Measurements from ENCODE around the gene FAU.

Gene FAU

DNA sequence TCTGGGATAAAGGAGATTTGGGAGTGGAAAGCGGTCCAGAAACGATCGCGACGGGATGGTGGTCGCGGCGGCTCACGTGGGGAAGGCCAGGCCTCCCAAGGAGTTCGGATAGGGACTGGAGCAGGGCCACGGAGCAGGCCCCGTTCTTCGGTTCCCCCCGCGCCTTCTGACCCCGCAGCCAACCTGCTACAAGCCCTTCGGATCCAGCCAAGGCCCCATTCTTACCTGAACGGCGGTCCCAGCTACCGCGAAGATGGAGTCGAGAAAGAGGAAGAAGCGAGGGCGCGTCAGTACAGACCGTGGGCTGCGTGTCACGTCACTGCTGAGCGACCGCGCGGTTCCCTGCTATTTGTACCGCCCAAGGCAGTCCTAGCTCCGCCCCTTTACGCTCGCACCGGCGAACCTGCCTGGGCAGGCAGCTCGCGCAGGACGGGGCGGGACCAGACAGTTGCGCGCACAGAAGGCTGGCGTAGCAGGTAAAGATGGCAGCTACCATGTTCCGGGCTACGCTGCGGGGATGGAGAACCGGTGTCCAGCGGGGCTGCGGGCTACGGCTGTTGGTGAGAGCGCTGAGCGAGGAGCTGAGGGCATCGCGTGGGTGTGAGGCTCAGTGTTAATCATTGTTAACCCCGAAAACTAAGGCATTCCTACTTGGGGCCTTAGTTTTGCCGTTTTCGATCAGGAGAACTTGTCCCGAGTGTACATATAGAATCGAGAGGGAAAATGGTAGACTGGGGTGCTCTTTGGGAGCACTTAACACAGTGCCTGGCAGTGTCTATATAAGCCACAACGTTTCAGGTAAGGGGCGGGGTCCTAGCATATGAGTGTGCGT is at the start of gene FAU, which contains the start of gene MRPL49:
Gene FAU (minus strand): TSS at position 270 of the 832 bp plus-strand sequence. CDS start 321 bp downstream, outside the sequence.
Gene MRPL49 (plus strand): TSS at position 457 of the 832 bp plus-strand sequence. CDS start 26 bp downstream, at position 483.
- Histone ChIP-seq H3K4me3 (ENCODE audit: low read depth, low read length) (peak within 1 kb of the TSS; percentile 88), H3K36me3 (ENCODE audit: control insufficient read depth, insufficient read depth, low read length) (peaks cover 65% of the 10 kb centered on the region), H3K9me3 (ENCODE audit: control insufficient read depth, insufficient read depth, low read depth, low read length) (no peaks in the 10 kb centered on the region), H3K27ac (ENCODE audit: low read depth, low read length) (peak within 1 kb of the TSS; percentile 78), H3K4me1 (ENCODE audit: control insufficient read depth, insufficient read depth, low read length) (0 out of 2 replicates have a peak, but pooled peaks cover 3% of the 10 kb centered on the region), H3K27me3 (ENCODE audit: control insufficient read depth, insufficient read depth, low read length) (no peaks in the 10 kb centered on the region), H3K9ac (ENCODE audit: low read length) (peak within 1 kb of the TSS; percentile 91)

DNA sequence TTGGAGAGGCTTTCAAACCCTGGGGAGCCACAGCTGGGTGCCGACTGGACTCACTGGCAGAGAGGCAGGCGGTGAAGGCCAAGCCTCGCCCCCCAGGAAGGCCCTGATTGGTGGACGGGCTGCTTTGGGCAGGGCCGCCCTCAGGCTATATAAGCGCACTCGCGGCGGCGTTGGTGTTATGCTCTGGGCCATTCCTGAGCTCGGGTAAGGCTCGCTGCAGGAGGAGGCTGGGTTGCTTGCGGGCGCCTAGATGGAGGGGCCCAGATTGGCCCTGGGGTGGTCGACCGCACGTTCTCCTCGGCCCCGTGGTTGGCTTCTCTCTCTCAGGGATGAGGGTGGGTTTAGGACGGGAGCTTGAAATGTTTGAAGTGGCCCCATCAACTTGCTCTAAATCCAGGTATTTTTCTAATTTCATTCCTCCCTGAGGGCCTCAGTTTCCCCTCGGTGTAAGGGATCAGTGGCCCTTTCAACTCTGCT is 48.2 kb upstream of the FAU start, which contains the start of gene SPDYC:
Gene SPDYC (plus strand): TSS at position 176 of the 477 bp plus-strand sequence. CDS start 1,125 bp downstream, outside the sequence.
- H3K27ac ChIP-seq (ENCODE audit: low read depth, low read length): no peak within 1 kb of the TSS; the same call in 1 of the 2 replicates

GRCh38 chr11:65169164-65169641 is 47.3 kb upstream of the FAU start:
- H3K9me3 ChIP-seq (ENCODE audit: control insufficient read depth, insufficient read depth, low read depth, low read length): no peaks in the 10 kb centered on the region
- H3K4me1 ChIP-seq (ENCODE audit: control insufficient read depth, insufficient read depth, low read length): peaks cover 23% of the 10 kb centered on the region
- no peaks in the 10 kb centered on the region for H3K36me3 ChIP-seq (ENCODE audit: control insufficient read depth, insufficient read depth, low read length)
- H3K9ac ChIP-seq (ENCODE audit: low read length): no peak overlapping the region
- no peak overlapping the region for H3K4me3 ChIP-seq (ENCODE audit: low read depth, low read length)
- H3K27me3 ChIP-seq (ENCODE audit: control insufficient read depth, insufficient read depth, low read length): no peaks in the 10 kb centered on the region
- no peak overlapping the region; the same call in 1 of the 2 replicates for H3K27ac ChIP-seq (ENCODE audit: low read depth, low read length)

More for the DNA sequence above, 48.2 kb upstream of the FAU start, which contains the start of gene SPDYC:
- no peak within 1 kb of the TSS; the same call in 1 of the 2 replicates for H3K4me3 ChIP-seq (ENCODE audit: low read depth, low read length)
- no peak within 1 kb of the TSS for H3K9ac ChIP-seq (ENCODE audit: low read length)
- no peaks in the 10 kb centered on the region for H3K9me3 ChIP-seq (ENCODE audit: control insufficient read depth, insufficient read depth, low read depth, low read length)
- peaks cover 23% of the 10 kb centered on the region for H3K4me1 ChIP-seq (ENCODE audit: control insufficient read depth, insufficient read depth, low read length)
- no peaks in the 10 kb centered on the region for H3K27me3 ChIP-seq (ENCODE audit: control insufficient read depth, insufficient read depth, low read length)
- H3K36me3 ChIP-seq (ENCODE audit: control insufficient read depth, insufficient read depth, low read length): no peaks in the 10 kb centered on the region

DNA sequence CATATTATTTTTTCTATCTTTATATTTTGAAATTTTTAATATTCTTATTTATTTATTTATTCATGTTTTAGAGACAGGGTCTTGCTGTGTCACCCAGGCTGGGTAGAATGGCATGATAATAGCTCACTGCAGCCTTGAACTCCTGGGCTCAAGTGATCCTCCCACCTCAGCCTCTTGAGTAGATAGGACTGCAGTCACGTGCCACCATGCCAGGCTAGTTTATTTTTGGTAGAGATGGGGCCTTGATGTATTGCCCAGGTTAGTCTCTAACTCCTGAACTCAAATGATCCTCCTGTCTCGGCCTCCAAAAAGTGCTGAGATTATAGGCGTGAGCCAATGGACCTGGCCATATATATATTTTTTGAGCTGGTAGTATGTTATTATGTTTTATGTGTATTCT is 45.7 kb upstream of the FAU start:
- H3K4me1 ChIP-seq (ENCODE audit: control insufficient read depth, insufficient read depth, low read length): peaks cover 23% of the 10 kb centered on the region
- no peaks in the 10 kb centered on the region for H3K9me3 ChIP-seq (ENCODE audit: control insufficient read depth, insufficient read depth, low read depth, low read length)
- no peaks in the 10 kb centered on the region for H3K27me3 ChIP-seq (ENCODE audit: control insufficient read depth, insufficient read depth, low read length)

DNA sequence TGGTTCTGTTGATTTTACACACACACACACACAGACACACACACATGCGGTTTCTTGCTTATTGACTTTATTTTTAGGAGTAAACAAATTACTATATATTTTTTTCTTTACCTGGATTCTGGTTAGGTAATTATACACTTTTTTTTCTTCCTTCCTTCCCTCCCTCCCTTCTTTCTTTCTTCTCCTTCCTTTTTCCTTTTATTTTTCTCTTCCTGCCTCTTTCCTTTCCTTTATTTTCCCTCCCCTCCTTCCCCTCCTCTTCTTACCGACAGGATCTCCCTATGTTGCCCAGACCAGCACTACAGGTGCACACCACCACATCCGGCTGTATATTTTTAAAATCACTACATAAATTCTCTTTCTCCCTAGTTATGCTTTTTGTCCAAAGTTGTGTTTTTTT is 45.0 kb upstream of the FAU start:
- Histone ChIP-seq H3K27ac (ENCODE audit: low read depth, low read length) (no peak overlapping the region), H3K9ac (ENCODE audit: low read length) (no peak overlapping the region), H3K4me3 (ENCODE audit: low read depth, low read length) (no peak overlapping the region), H3K4me1 (ENCODE audit: control insufficient read depth, insufficient read depth, low read length) (peaks cover 23% of the 10 kb centered on the region), H3K9me3 (ENCODE audit: control insufficient read depth, insufficient read depth, low read depth, low read length) (no peaks in the 10 kb centered on the region), H3K27me3 (ENCODE audit: control insufficient read depth, insufficient read depth, low read length) (no peaks in the 10 kb centered on the region), H3K36me3 (ENCODE audit: control insufficient read depth, insufficient read depth, low read length) (no peaks in the 10 kb centered on the region)

More for the DNA sequence above, 45.7 kb upstream of the FAU start:
- no peaks in the 10 kb centered on the region for H3K36me3 ChIP-seq (ENCODE audit: control insufficient read depth, insufficient read depth, low read length)
- H3K4me3 ChIP-seq (ENCODE audit: low read depth, low read length): no peak overlapping the region
- H3K9ac ChIP-seq (ENCODE audit: low read length): no peak overlapping the region
- no peak overlapping the region for H3K27ac ChIP-seq (ENCODE audit: low read depth, low read length)

DNA sequence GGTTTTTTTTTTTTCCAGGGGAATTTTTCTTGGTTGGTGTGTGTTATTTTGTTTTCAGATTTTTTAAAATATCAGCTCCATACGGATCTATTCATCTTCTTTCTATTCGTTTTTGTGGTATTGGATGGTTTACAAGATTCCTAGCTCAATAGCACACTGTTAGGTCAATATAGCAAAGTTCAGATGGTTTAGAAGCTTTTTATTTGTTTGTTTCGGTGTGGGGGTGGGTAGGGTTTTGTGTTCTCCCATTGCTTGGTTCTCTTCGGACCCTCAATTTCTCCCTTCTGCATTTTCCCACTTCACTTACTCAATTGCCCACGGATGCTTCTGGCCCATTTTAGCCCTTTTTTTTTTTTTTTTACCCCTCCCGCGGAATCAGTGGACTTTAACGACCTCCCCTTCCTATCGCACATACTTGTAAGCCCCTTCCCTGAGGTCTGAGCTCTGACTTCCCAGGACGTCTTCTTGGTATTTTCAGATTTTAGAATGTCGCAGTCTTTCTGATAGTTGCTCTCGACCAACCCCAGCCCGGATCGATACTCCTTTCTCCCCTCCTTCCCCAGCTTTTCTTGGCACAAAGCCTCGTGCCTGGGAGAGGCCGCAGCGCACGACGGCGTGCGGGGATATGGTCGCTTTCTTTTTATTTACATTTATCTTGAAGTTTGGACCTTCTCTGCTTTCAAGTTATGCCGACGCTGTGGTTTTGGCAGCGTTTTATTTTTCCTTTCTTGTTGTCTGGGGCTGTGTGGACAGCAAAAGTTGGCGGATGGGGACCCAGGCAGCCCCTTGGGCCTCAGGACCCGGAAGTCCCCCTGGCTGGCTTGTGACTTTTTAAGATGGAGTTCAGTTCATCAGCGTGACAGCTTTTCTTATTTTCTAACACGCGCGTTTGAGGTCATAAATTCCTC is 43.7 kb upstream of the FAU start:
- peaks cover 23% of the 10 kb centered on the region for H3K4me1 ChIP-seq (ENCODE audit: control insufficient read depth, insufficient read depth, low read length)
- H3K27me3 ChIP-seq (ENCODE audit: control insufficient read depth, insufficient read depth, low read length): no peaks in the 10 kb centered on the region
- no peaks in the 10 kb centered on the region for H3K36me3 ChIP-seq (ENCODE audit: control insufficient read depth, insufficient read depth, low read length)
- no peak overlapping the region for H3K9ac ChIP-seq (ENCODE audit: low read length)
- H3K27ac ChIP-seq (ENCODE audit: low read depth, low read length): no peak overlapping the region
- H3K9me3 ChIP-seq (ENCODE audit: control insufficient read depth, insufficient read depth, low read depth, low read length): no peaks in the 10 kb centered on the region
- no peak overlapping the region for H3K4me3 ChIP-seq (ENCODE audit: low read depth, low read length)

DNA sequence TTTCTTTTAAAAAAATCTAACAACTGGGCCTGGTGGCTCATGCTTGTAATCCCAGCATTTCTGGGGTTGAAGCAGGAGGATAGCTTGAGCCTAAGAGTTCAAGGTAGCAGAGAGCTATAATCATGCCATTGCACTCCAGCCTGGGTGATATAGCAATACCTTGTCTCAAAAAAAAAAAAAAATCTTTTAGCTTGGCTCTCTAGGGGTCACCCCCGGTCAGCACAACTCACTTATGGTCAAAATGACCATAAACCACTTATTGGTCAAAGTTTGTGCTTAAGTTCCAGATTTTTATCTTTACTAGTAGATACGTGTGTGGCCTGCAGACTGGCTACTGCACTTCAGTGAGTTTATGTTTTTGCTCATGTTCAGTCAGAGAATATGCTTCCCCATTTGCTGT is 41.8 kb upstream of the FAU start:
- no peaks in the 10 kb centered on the region for H3K27me3 ChIP-seq (ENCODE audit: control insufficient read depth, insufficient read depth, low read length)
- no peak overlapping the region for H3K9ac ChIP-seq (ENCODE audit: low read length)
- peaks cover 7% of the 10 kb centered on the region for H3K4me1 ChIP-seq (ENCODE audit: control insufficient read depth, insufficient read depth, low read length)
- no peak overlapping the region for H3K27ac ChIP-seq (ENCODE audit: low read depth, low read length)
- no peaks in the 10 kb centered on the region for H3K9me3 ChIP-seq (ENCODE audit: control insufficient read depth, insufficient read depth, low read depth, low read length)
- no peaks in the 10 kb centered on the region for H3K36me3 ChIP-seq (ENCODE audit: control insufficient read depth, insufficient read depth, low read length)
- no peak overlapping the region for H3K4me3 ChIP-seq (ENCODE audit: low read depth, low read length)

DNA sequence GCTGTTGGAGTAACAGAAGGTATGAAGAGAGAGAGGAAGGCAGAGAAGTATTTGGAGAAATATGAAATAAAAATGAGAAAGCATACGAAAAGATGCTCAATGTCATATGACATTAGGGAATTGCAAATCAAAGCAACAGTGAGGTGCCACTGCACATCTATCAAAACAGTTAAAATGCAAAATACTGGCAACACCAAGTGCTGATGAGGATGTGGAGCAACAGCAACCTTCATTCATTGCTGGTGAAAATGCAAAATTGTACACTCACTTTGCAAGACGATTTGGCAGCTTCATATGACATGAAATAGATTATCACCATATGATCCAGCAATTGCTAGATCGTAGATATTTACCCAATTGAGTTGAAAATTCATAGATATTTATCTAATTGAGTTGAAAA is 38.7 kb upstream of the FAU start:
- H3K4me1 ChIP-seq (ENCODE audit: control insufficient read depth, insufficient read depth, low read length): peaks cover 3% of the 10 kb centered on the region
- H3K36me3 ChIP-seq (ENCODE audit: control insufficient read depth, insufficient read depth, low read length): no peaks in the 10 kb centered on the region
- H3K27me3 ChIP-seq (ENCODE audit: control insufficient read depth, insufficient read depth, low read length): no peaks in the 10 kb centered on the region
- no peak overlapping the region for H3K9ac ChIP-seq (ENCODE audit: low read length)
- no peak overlapping the region for H3K4me3 ChIP-seq (ENCODE audit: low read depth, low read length)
- no peaks in the 10 kb centered on the region for H3K9me3 ChIP-seq (ENCODE audit: control insufficient read depth, insufficient read depth, low read depth, low read length)
- H3K27ac ChIP-seq (ENCODE audit: low read depth, low read length): no peak overlapping the region

GRCh38 chr11:65159012-65159411 is 37.1 kb upstream of the FAU start:
- H3K36me3 ChIP-seq (ENCODE audit: control insufficient read depth, insufficient read depth, low read length): no peaks in the 10 kb centered on the region
- H3K4me3 ChIP-seq (ENCODE audit: low read depth, low read length): no peak overlapping the region
- no peaks in the 10 kb centered on the region for H3K27me3 ChIP-seq (ENCODE audit: control insufficient read depth, insufficient read depth, low read length)
- H3K9me3 ChIP-seq (ENCODE audit: control insufficient read depth, insufficient read depth, low read depth, low read length): no peaks in the 10 kb centered on the region
- H3K9ac ChIP-seq (ENCODE audit: low read length): no peak overlapping the region
- H3K27ac ChIP-seq (ENCODE audit: low read depth, low read length): no peak overlapping the region
- H3K4me1 ChIP-seq (ENCODE audit: control insufficient read depth, insufficient read depth, low read length): no peaks in the 10 kb centered on the region

GRCh38 chr11:65157336-65157735 is 35.4 kb upstream of the FAU start:
- H3K27me3 ChIP-seq (ENCODE audit: control insufficient read depth, insufficient read depth, low read length): no peaks in the 10 kb centered on the region
- no peaks in the 10 kb centered on the region for H3K36me3 ChIP-seq (ENCODE audit: control insufficient read depth, insufficient read depth, low read length)
- no peak overlapping the region for H3K27ac ChIP-seq (ENCODE audit: low read depth, low read length)
- no peaks in the 10 kb centered on the region for H3K4me1 ChIP-seq (ENCODE audit: control insufficient read depth, insufficient read depth, low read length)
- no peak overlapping the region for H3K9ac ChIP-seq (ENCODE audit: low read length)
- H3K9me3 ChIP-seq (ENCODE audit: control insufficient read depth, insufficient read depth, low read depth, low read length): no peaks in the 10 kb centered on the region
- no peak overlapping the region for H3K4me3 ChIP-seq (ENCODE audit: low read depth, low read length)
